ENCODE data around the gene CAMTA1. TPM values are rescaled to one million over a fixed set of nuclear protein-coding genes. Genes with fewer than 3 reads are reported as not detected.
"Not testable (repeated sequence)": the region's sequence is repeated elsewhere in the genome, so short reads cannot be mapped to it uniquely, and the experiment has no call there.

CAMTA1 gene
- total RNA-seq, 1 donor from 2014 or later = 127 TPM

- FAIRE-seq (no peak), DNase-seq (ENCODE audit: low spot score in 2 of 2) (no peak)
Observed at GRCh38 chr1:6918925-6919511, 133.8 kb downstream of the CAMTA1 start.

GRCh38 chr1:6921506-6921905, 136.3 kb downstream of the CAMTA1 start:
- not testable (repeated sequence) for DNase-seq (ENCODE audit: low spot score in 2 of 2); FAIRE-seq

GRCh38 chr1:6922096-6922931, 137.1 kb downstream of the CAMTA1 start:
- no peak for DNase-seq (ENCODE audit: low spot score in 2 of 2)
- FAIRE-seq = no peak

- DNase-seq (ENCODE audit: low spot score in 2 of 2) (no peak), FAIRE-seq (no peak)
Observed at GRCh38 chr1:6923012-6923411, 137.8 kb downstream of the CAMTA1 start.

GRCh38 chr1:6923416-6923815, 138.2 kb downstream of the CAMTA1 start:
- FAIRE-seq = no peak
- DNase-seq (ENCODE audit: low spot score in 2 of 2) = no peak

- no peak for DNase-seq (ENCODE audit: low spot score in 2 of 2)
- no peak for FAIRE-seq
Observed at GRCh38 chr1:6923955-6924881, 139.0 kb downstream of the CAMTA1 start.

GRCh38 chr1:6924891-6925290, 139.6 kb downstream of the CAMTA1 start:
- DNase-seq (ENCODE audit: low spot score in 2 of 2) (no peak), FAIRE-seq (no peak)

- no peak for FAIRE-seq
- no peak for DNase-seq (ENCODE audit: low spot score in 2 of 2)
Observed at GRCh38 chr1:6927626-6928025, 142.4 kb downstream of the CAMTA1 start.

- no peak for FAIRE-seq
- no peak for DNase-seq (ENCODE audit: low spot score in 2 of 2)
Observed at GRCh38 chr1:6928106-6928885, 143.0 kb downstream of the CAMTA1 start.

GRCh38 chr1:6930732-6931300, 145.6 kb downstream of the CAMTA1 start:
- DNase-seq (ENCODE audit: low spot score in 2 of 2) (no peak), FAIRE-seq (no peak)

- DNase-seq (ENCODE audit: low spot score in 2 of 2) (no peak), FAIRE-seq (no peak)
Observed at GRCh38 chr1:6935361-6935883, 150.2 kb downstream of the CAMTA1 start.

- DNase-seq (ENCODE audit: low spot score in 2 of 2) = no peak
- FAIRE-seq = no peak
Observed at GRCh38 chr1:6935911-6936690, 150.8 kb downstream of the CAMTA1 start.

GRCh38 chr1:6937048-6937447, 151.8 kb downstream of the CAMTA1 start:
- DNase-seq (ENCODE audit: low spot score in 2 of 2) (no peak), FAIRE-seq (no peak)

GRCh38 chr1:6939363-6939762, 154.1 kb downstream of the CAMTA1 start:
- no peak for FAIRE-seq
- no peak for DNase-seq (ENCODE audit: low spot score in 2 of 2)

- no peak for DNase-seq (ENCODE audit: low spot score in 2 of 2)
- FAIRE-seq = no peak
Observed at GRCh38 chr1:6941786-6942185, 156.5 kb downstream of the CAMTA1 start.

GRCh38 chr1:6942990-6943389, 157.7 kb downstream of the CAMTA1 start:
- no peak for DNase-seq (ENCODE audit: low spot score in 2 of 2)
- no peak for FAIRE-seq

GRCh38 chr1:6944434-6944833, 159.2 kb downstream of the CAMTA1 start:
- DNase-seq (ENCODE audit: low spot score in 2 of 2) (no peak), FAIRE-seq (no peak)

- FAIRE-seq = no peak
- no peak for DNase-seq (ENCODE audit: low spot score in 2 of 2)
Observed at GRCh38 chr1:6947952-6948351, 162.7 kb downstream of the CAMTA1 start.

GRCh38 chr1:6948416-6948815, 163.2 kb downstream of the CAMTA1 start:
- DNase-seq (ENCODE audit: low spot score in 2 of 2) = no peak
- FAIRE-seq = no peak
